Mucosa of rectum (tissue), 2 donors: ENCODE data around the gene GPRIN2.

ENCODE experiments used
- H3K27ac ChIP-seq, 2 donors: one replicate each; pipeline ENCODE4 v1.7.0; 2013; ENCODE audit warnings: inconsistent platforms in 2 of 2, low read depth in 2 of 2, low read length in 2 of 2
- H3K27me3 ChIP-seq, 2 donors: one replicate each; pipeline ENCODE4 v1.7.0; 2013; ENCODE audit warnings: low read length in 2 of 2; ENCODE audit not compliant: control insufficient read depth in 2 of 2, insufficient read depth in 2 of 2
- H3K36me3 ChIP-seq, 2 donors: one replicate each; pipeline ENCODE4 v1.7.0; 2013; ENCODE audit warnings: low read length in 2 of 2; ENCODE audit not compliant: control insufficient read depth in 2 of 2, insufficient read depth in 2 of 2
- H3K4me1 ChIP-seq, 2 donors: one replicate each; pipeline ENCODE4 v1.7.0; 2013; ENCODE audit warnings: low read length in 2 of 2, mild to moderate bottlenecking in 1 of 2; ENCODE audit not compliant: control insufficient read depth in 2 of 2, insufficient read depth in 2 of 2
- H3K4me3 ChIP-seq, 2 donors: one replicate each; pipeline ENCODE4 v1.7.0; 2013; ENCODE audit warnings: low read length in 2 of 2
- H3K9ac ChIP-seq, 2 donors: one replicate each; pipeline ENCODE4 v1.7.0; 2013; ENCODE audit warnings: low read length in 2 of 2, low read depth in 1 of 2, mild to moderate bottlenecking in 1 of 2
- H3K9me3 ChIP-seq, 2 donors: one replicate each; pipeline ENCODE4 v1.7.0; 2013; ENCODE audit warnings: low read length in 2 of 2; ENCODE audit not compliant: control insufficient read depth in 2 of 2
- donor health status: healthy.
- donor health status: Normal muscosa, but diverticular disease.

Gene GPRIN2

GRCh38 chr10:46549171-46550075 lies 7.0 kb downstream of the GPRIN2 start:
- no peak overlapping the region for H3K27ac ChIP-seq
- peaks cover 0 to 11% of the 10 kb centered on the region in 2 donors for H3K36me3 ChIP-seq
- peaks cover 0 to 29% of the 10 kb centered on the region in 2 donors for H3K4me1 ChIP-seq
- H3K4me3 ChIP-seq: no peak overlapping the region
- no peak overlapping the region for H3K9ac ChIP-seq
- no peaks in the 10 kb centered on the region for H3K27me3 ChIP-seq
- H3K9me3 ChIP-seq: no peaks in the 10 kb centered on the region

- H3K9me3 ChIP-seq: no peaks in the 10 kb centered on the region
- H3K36me3 ChIP-seq: peaks cover 0 to 11% of the 10 kb centered on the region in 2 donors
- no peak overlapping the region for H3K9ac ChIP-seq
- H3K4me1 ChIP-seq: peaks cover 0 to 29% of the 10 kb centered on the region in 2 donors
- H3K4me3 ChIP-seq: no peak overlapping the region
- no peaks in the 10 kb centered on the region for H3K27me3 ChIP-seq
- H3K27ac ChIP-seq: no peak overlapping the region
Observed at GRCh38 chr10:46548498-46549090, 7.9 kb downstream of the GPRIN2 start.

- Histone ChIP-seq H3K27me3 (no peaks in the 10 kb centered on the region), H3K9me3 (no peaks in the 10 kb centered on the region), H3K4me1 (peaks cover 0 to 22% of the 10 kb centered on the region in 2 donors), H3K36me3 (peaks cover 0 to 11% of the 10 kb centered on the region in 2 donors), H3K27ac (no peak overlapping the region), H3K9ac (no peak overlapping the region), H3K4me3 (no peak overlapping the region)
Observed at GRCh38 chr10:46547541-46548497, 8.6 kb downstream of the GPRIN2 start.

- no peak overlapping the region for H3K9ac ChIP-seq
- H3K4me1 ChIP-seq: peaks cover 0 to 12% of the 10 kb centered on the region in 2 donors
- H3K9me3 ChIP-seq: no peaks in the 10 kb centered on the region
- H3K27me3 ChIP-seq: no peaks in the 10 kb centered on the region
- H3K27ac ChIP-seq: no peak overlapping the region
- peaks cover 0 to 11% of the 10 kb centered on the region in 2 donors for H3K36me3 ChIP-seq
- H3K4me3 ChIP-seq: no peak overlapping the region
Observed at GRCh38 chr10:46546591-46547540, 9.6 kb downstream of the GPRIN2 start.

GRCh38 chr10:46545861-46546590 lies 10.4 kb downstream of the GPRIN2 start:
- no peak overlapping the region for H3K4me3 ChIP-seq
- no peak overlapping the region for H3K9ac ChIP-seq
- H3K9me3 ChIP-seq: no peaks in the 10 kb centered on the region
- H3K4me1 ChIP-seq: peaks cover 0 to 11% of the 10 kb centered on the region in 2 donors
- peaks cover 0 to 7% of the 10 kb centered on the region in 2 donors for H3K36me3 ChIP-seq
- no peaks in the 10 kb centered on the region for H3K27me3 ChIP-seq
- H3K27ac ChIP-seq: no peak overlapping the region

GRCh38 chr10:46544989-46545791 lies 11.3 kb downstream of the GPRIN2 start:
- no peak overlapping the region for H3K4me3 ChIP-seq
- H3K4me1 ChIP-seq: peaks cover 0 to 20% of the 10 kb centered on the region in 2 donors
- H3K36me3 ChIP-seq: peaks cover 0 to 3% of the 10 kb centered on the region in 2 donors
- H3K9ac ChIP-seq: no peak overlapping the region
- no peaks in the 10 kb centered on the region for H3K9me3 ChIP-seq
- H3K27ac ChIP-seq: no peak overlapping the region
- H3K27me3 ChIP-seq: no peaks in the 10 kb centered on the region

GRCh38 chr10:46543466-46544377 lies 12.7 kb downstream of the GPRIN2 start:
- peaks cover 0 to 27% of the 10 kb centered on the region in 2 donors for H3K4me1 ChIP-seq
- no peak overlapping the region for H3K27ac ChIP-seq
- H3K36me3 ChIP-seq: no peaks in the 10 kb centered on the region
- no peaks in the 10 kb centered on the region for H3K9me3 ChIP-seq
- no peak overlapping the region for H3K4me3 ChIP-seq
- H3K27me3 ChIP-seq: no peaks in the 10 kb centered on the region
- no peak overlapping the region for H3K9ac ChIP-seq
